Erythroblast (primary cell): ENCODE measurements around the gene ORM1.

ENCODE experiments used
- GATA1 ChIP-seq: IDR thresholded peaks from 2 replicates; pipeline ENCODE4 v1.6.1; 2011; ENCODE audit warnings: low read depth, mild to moderate bottlenecking, control low read depth, low read length, moderate library complexity
- POLR2A ChIP-seq: IDR thresholded peaks from 2 replicates; pipeline ENCODE4 v1.6.1; 2011; ENCODE audit warnings: mild to moderate bottlenecking, low read length

- TF ChIP-seq POLR2A (no peak), GATA1 (no peak)
Measured at GRCh38 chr9:114370968-114371320, 48.0 kb downstream of the ORM1 start.
